HUES64 (cell line): ENCODE results near the gene GNAL.
A peak's percentile ranks its signal among the peaks of the same experiment; 100 is the strongest.
"Not testable (repeated sequence)": the region's sequence is repeated elsewhere in the genome, so short reads cannot be mapped to it uniquely, and the experiment has no call there.

Experiments used
- H3K27ac ChIP-seq: 2 replicates; pipeline ENCODE4 v1.7.0; 2013; ENCODE audit warnings: low read depth, low read length, inconsistent platforms
- H3K27me3 ChIP-seq: 2 replicates; pipeline ENCODE4 v1.6.1; 2013; ENCODE audit warnings: mild to moderate bottlenecking, low read length; ENCODE audit not compliant: insufficient read depth
- H3K36me3 ChIP-seq: 2 replicates; pipeline ENCODE4 v1.6.1; 2013; ENCODE audit warnings: mild to moderate bottlenecking, low read length; ENCODE audit not compliant: insufficient read depth
- H3K4me1 ChIP-seq: 2 replicates; pipeline ENCODE4 v1.6.1; 2013; ENCODE audit warnings: mild to moderate bottlenecking, low read length, moderate library complexity; ENCODE audit not compliant: insufficient read depth
- H3K4me3 ChIP-seq: 2 replicates; pipeline ENCODE4 v1.5.1; 2013; ENCODE audit warnings: mild to moderate bottlenecking, low read length, moderate library complexity
- H3K9ac ChIP-seq: 2 replicates; pipeline ENCODE4 v1.6.1; 2013; ENCODE audit warnings: mild to moderate bottlenecking, low read depth, low read length
- H3K9me3 ChIP-seq: 2 replicates; pipeline ENCODE4 v1.6.1; 2013; ENCODE audit warnings: low read depth, low read length; ENCODE audit not compliant: insufficient read depth
- WGBS: fragments of 150-250, 120-280 bp; methylation state at CpG from one replicate; pipeline ENCODE4 v1.1.7; 2013; ENCODE audit warnings: missing lambda C conversion rate; 5-methylcytosine and 5-hydroxymethylcytosine counted together

The GNAL gene

GRCh38 chr18:11909061-11909455 lies 220.0 kb downstream of the GNAL start:
- H3K27ac ChIP-seq: no peak overlapping the region
- peak overlapping the region; percentile 94 for H3K4me3 ChIP-seq
- 22% methylated on average over 12 of the region's 13 CpGs for WGBS
- peaks cover 11% of the 10 kb centered on the region; the same call in 1 of the 2 replicates for H3K27me3 ChIP-seq
- H3K9me3 ChIP-seq: no peaks in the 10 kb centered on the region
- peaks cover 24% of the 10 kb centered on the region for H3K4me1 ChIP-seq
- H3K36me3 ChIP-seq: no peaks in the 10 kb centered on the region
- H3K9ac ChIP-seq: peak overlapping the region; percentile 75

- Histone ChIP-seq H3K4me3 (peak overlapping the region; percentile 94; the same call in 1 of the 2 replicates), H3K4me1 (peaks cover 24% of the 10 kb centered on the region), H3K9ac (no peak overlapping the region), H3K9me3 (no peaks in the 10 kb centered on the region), H3K36me3 (no peaks in the 10 kb centered on the region), H3K27me3 (peaks cover 11% of the 10 kb centered on the region; the same call in 1 of the 2 replicates), H3K27ac (no peak overlapping the region)
- 90% methylated on average over 2 of the region's 2 CpGs for WGBS
Measured at GRCh38 chr18:11909591-11910026, 220.5 kb downstream of the GNAL start.

- H3K4me3 ChIP-seq, H3K9ac ChIP-seq, H3K9me3 ChIP-seq, H3K27ac ChIP-seq, H3K36me3 ChIP-seq, H3K27me3 ChIP-seq, H3K4me1 ChIP-seq: not testable (repeated sequence)
- WGBS: 52% methylated on average over 3 of the region's 4 CpGs
Measured at GRCh38 chr18:11916880-11917279, 227.8 kb downstream of the GNAL start.

- not testable (repeated sequence) for H3K27ac ChIP-seq, H3K4me3 ChIP-seq, H3K36me3 ChIP-seq, H3K9me3 ChIP-seq, H3K9ac ChIP-seq, H3K4me1 ChIP-seq, H3K27me3 ChIP-seq
- WGBS: 97% methylated on average over 3 of the region's 5 CpGs
Measured at GRCh38 chr18:11919522-11919921, 230.5 kb downstream of the GNAL start.

GRCh38 chr18:11923450-11923849 lies 234.4 kb downstream of the GNAL start:
- Histone ChIP-seq H3K4me1 (no peaks in the 10 kb centered on the region), H3K9ac (no peak overlapping the region), H3K27ac (no peak overlapping the region), H3K4me3 (no peak overlapping the region), H3K27me3 (no peaks in the 10 kb centered on the region), H3K9me3 (no peaks in the 10 kb centered on the region), H3K36me3 (no peaks in the 10 kb centered on the region)
- WGBS: 97% methylated on average over 2 of the region's 3 CpGs

GRCh38 chr18:11925800-11926481 lies 236.9 kb downstream of the GNAL start:
- H3K27ac ChIP-seq: no peak overlapping the region
- no peak overlapping the region for H3K9ac ChIP-seq
- no peaks in the 10 kb centered on the region for H3K27me3 ChIP-seq
- H3K36me3 ChIP-seq: no peaks in the 10 kb centered on the region
- no peaks in the 10 kb centered on the region for H3K9me3 ChIP-seq
- no peaks in the 10 kb centered on the region for H3K4me1 ChIP-seq
- WGBS: 85% methylated on average over 12 of the region's 12 CpGs
- H3K4me3 ChIP-seq: no peak overlapping the region

- Histone ChIP-seq H3K9ac (no peak overlapping the region), H3K27me3 (no peaks in the 10 kb centered on the region), H3K36me3 (no peaks in the 10 kb centered on the region), H3K4me1 (no peaks in the 10 kb centered on the region), H3K4me3 (no peak overlapping the region), H3K27ac (no peak overlapping the region), H3K9me3 (no peaks in the 10 kb centered on the region)
- 43% methylated on average over 1 of the region's 1 CpG for WGBS
Measured at GRCh38 chr18:11927497-11927896, 238.4 kb downstream of the GNAL start.

GRCh38 chr18:11932393-11932792 lies 243.3 kb downstream of the GNAL start:
- WGBS: 94% methylated on average over 14 of the region's 14 CpGs
- Histone ChIP-seq H3K4me3 (no peak overlapping the region), H3K36me3 (no peaks in the 10 kb centered on the region), H3K9ac (no peak overlapping the region), H3K27ac (no peak overlapping the region), H3K9me3 (no peaks in the 10 kb centered on the region), H3K4me1 (no peaks in the 10 kb centered on the region), H3K27me3 (no peaks in the 10 kb centered on the region)
